Stimulated activated naive CD4-positive, alpha-beta T cell (primary cell): ENCODE results near the gene PRKRIP1.
A peak's percentile ranks its signal among the peaks of the same experiment; 100 is the strongest.
"Not testable (repeated sequence)": the region's sequence is repeated elsewhere in the genome, so short reads cannot be mapped to it uniquely, and the experiment has no call there.

Experiments
- DNase-seq, 6 experiments: peaks; one replicate each; lab custom pipeline; 2025; lab: John Stamatoyannopoulos, UW

PRKRIP1 gene

DNA sequence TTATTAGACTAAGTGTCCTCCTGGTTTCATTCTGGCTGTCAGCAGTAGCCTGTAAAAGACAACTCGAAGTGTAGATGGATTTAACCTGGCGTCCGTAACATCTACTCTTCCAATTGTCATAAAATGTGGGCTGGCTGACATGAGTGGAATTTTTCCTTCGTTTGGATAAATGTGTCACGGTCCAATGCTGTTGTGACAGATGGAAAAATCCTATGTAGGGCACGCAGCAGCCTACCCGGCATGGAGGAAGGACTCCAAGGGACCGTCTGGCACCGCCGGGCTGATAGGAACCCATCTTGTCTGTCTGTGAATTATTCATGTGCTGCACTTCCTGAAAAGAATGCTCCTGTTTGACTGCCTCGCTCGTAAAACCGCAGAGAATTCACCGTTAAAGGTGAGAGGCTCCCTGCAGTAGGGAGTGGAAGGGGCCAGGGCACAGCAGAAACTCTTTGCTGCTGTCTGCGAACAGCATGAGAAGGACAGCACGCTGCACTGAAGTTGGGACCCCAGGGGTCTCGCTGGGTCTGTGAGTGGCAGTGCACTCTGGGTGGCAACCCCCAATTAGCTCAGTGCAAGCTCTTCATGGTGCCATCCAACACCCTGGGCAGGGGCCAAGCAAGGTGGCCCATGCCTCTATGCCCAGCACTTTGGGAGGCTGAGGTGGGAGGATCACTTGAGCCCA is 35.6 kb downstream of the PRKRIP1 start:
- peak; percentile 53 to 74 (median 66) for DNase-seq

DNA sequence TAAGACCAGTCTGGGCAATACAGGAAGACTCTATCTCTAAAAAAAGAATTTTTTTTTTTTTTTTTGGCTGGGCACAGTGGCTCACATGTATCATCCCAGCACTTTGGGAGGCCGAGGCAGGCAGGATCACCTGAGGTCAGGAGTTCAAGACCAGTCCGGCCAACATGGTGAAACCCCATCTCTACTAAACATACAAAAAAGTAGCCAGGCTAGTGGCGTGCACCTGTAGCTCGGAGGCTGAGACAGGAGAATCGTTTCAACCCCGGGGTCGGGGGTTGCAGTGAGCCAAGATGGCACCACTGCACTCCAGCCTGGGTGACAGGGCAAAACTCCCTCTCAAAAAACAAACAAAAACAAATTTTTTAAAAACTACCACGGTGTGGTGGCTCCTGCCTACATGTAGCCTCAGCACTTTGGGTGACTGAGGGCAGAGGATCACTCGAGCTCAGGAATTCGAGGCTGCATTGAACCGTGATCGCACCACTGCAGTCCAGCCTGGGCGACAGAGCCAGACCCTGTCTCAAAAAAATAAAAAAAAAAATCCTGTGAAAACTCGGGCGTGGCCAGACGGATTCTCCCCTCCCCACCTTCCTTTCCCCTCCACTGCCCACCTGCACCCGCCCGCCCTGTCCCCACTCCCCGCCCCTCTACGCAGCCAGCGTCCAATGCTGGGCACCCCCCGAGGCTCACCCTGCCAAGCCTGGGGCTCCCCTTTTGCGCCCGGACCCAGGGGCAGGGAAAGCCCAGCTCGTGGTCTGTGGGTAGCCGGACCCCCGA is 36.5 kb downstream of the PRKRIP1 start:
- peak in 4 of 6 experiments; percentile 25 to 53 (median 51) for DNase-seq

- peak; percentile 55 to 82 (median 80) for DNase-seq
These were observed 37.3 kb downstream of the PRKRIP1 start, which contains the start of gene ORAI2 for GRCh38 chr7:102433219-102434038. Gene ORAI2 (plus strand): TSS chr7:102433575. CDS start chr7:102438957, 5,382 bp downstream.

GRCh38 chr7:102434039-102434486 is 37.9 kb downstream of the PRKRIP1 start:
- peak in 3 of 6 experiments; percentile 10 to 34 (median 20) for DNase-seq

GRCh38 chr7:102436118-102436517 is 40.0 kb downstream of the PRKRIP1 start:
- DNase-seq, result no peak

GRCh38 chr7:102439963-102440795 is 44.0 kb downstream of the PRKRIP1 start:
- DNase-seq, result no peak

DNA sequence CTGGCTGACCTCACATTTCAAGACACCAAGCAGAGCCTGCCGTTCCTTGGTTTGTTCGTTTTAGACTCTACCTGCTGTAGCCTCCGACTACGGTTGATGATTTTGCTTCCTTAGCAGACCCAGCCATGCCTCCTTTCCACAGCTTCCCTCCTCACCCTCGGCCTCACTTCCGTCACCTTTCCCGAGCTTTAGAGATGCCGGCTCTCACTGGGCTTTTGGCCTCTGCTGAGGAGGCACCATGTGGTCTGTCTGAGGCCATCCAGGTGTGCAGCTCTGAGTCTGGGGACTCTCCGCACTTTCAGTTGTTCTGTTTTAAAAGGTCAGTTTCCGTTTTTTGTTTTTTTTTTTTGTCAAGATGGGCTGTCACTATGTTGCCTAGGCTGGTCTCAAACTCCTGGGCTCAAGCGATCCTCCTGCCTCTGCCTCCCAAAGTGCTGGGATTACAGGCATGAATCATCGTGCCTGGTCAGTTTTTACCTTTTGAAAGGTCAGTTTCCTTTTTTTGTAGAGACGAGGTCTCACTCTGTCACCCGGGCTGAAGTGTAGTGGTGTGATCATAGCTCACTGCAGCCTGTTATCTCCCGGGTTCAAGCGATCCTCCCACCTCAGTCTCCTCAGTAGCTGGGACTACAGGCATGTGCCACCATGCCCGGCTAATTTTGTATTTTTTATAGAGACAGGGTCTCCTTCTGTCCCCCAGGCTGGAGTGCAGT is 49.0 kb downstream of the PRKRIP1 start:
- no peak for DNase-seq

DNA sequence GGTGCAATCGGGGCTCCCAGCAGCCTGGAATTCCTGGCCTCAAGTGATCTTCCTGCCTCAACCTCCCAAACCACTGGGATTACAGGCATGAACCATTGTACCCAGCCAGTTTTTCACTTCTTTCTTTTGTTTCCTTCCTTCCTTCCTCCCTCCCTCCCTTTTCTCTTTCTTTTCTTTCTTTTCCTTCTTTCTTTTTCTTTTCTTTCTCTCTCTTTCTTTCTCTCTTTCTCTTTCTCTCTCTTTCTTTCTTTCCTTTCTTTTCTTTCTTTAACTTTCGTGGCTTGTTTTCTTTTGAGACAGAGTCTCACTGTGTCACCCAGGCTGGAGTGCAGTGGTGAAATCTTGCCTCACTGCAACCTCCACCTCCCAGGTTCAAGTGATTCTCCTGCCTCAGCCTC is 49.5 kb downstream of the PRKRIP1 start:
- DNase-seq, result no peak

- no peak for DNase-seq
These were observed 50.4 kb downstream of the PRKRIP1 start for GRCh38 chr7:102446387-102447156.

DNA sequence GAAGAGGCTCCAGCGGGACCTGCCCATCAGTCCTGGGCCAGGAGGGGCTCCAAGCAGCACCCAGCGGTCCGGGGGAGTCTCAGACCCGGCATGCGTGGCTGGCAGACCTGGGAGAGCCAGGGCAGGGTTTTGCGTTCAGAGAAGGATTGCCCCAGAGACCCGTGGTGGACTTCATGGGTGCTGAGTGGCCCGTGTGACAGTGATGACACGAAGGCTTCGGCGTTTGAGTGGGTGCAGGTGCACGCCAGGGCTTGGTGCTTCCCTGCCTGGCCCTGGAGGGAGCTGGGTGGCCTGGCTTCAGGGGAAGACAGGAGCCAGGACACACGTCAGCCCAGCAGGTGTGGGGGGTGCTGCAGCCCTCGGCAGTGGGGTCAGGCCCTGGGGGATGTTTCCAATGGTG is 51.1 kb downstream of the PRKRIP1 start:
- no peak for DNase-seq

GRCh38 chr7:102449136-102449535 is 53.0 kb downstream of the PRKRIP1 start:
- no peak for DNase-seq

DNA sequence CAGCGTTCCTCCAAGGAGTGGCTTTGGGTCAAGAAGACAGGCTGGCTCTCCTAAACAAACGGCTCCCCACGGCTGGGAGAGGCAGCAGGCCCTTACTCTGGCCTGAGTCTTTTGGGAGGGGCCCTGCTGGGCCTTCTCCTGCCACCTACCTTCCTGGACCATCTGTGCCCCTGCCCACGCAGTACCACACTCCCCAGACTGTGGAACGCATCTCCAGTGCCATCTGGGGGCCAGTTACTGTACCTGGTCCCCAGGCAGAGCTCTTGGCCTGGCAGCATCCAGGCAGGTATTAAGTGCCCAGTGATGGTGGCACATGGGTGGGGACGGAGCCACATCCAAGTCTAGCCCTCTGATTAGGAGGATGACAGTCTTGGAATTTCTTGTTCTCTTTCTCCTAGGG is 54.1 kb downstream of the PRKRIP1 start:
- peak; percentile 29 to 59 (median 49) for DNase-seq

- no peak for DNase-seq
These were observed 55.4 kb downstream of the PRKRIP1 start for GRCh38 chr7:102451371-102452054.

- no peak for DNase-seq
These were observed 56.3 kb downstream of the PRKRIP1 start for GRCh38 chr7:102452451-102452850.

GRCh38 chr7:102453319-102453718 is 57.2 kb downstream of the PRKRIP1 start:
- DNase-seq, result no peak

- DNase-seq, result no peak
These were observed 58.3 kb downstream of the PRKRIP1 start for GRCh38 chr7:102454468-102454867.

DNA sequence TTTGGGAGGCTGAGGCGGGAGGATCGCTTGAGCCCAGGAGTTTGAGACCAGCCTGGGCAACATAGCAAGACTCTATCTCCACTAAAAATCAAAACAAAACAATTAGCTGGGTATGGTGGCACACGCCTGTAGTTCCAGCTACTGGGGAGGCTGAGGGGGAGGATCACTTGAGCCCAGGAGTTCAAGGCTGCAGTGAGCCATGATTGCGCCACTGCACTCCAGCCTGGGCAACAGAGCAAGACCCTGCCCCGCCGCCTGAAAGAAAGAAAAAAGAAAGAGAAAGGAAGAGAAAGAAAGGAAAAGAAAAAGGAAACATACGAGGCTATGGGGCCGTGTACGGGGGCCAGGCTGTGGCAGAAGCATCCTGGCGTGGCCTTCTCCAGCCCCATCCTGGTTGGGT is 58.8 kb downstream of the PRKRIP1 start:
- not testable (repeated sequence) for DNase-seq

GRCh38 chr7:102455596-102455995 is 59.4 kb downstream of the PRKRIP1 start:
- no peak for DNase-seq

- no peak for DNase-seq
These were observed 60.2 kb downstream of the PRKRIP1 start for GRCh38 chr7:102456327-102456726.
